ENCODE results near the gene PACSIN2. TPM values are rescaled to one million over a fixed set of nuclear protein-coding genes. Genes with fewer than 3 reads are reported as not detected.

The PACSIN2 gene
- total and polyA plus RNA-seq, 2 of the 13 experiments (the other 11 are each of a cell fraction or from before 2014, with no cell fraction given), result 54.1 to 68.8 TPM

- DNase-seq (ENCODE audit: low spot score), result no peak
- in situ Hi-C loops (cut with HindIII; ENCODE audit: extremely low pct_ligation_motif_present, low pct_unique_long_range_greater_than_20kb), result no loop called here
- CTCF ChIA-PET (ENCODE audit: low intra/inter-chr PET ratio, low total read pairs), result no interaction called here
- TF ChIP-seq ZNF12 (CRISPR knock-in tag; IDR thresholded peaks at IDR 0.05) (peak; percentile 94), NR2F2 (IDR thresholded peaks at IDR 0.05; ENCODE audit: borderline replicate concordance, low read depth) (no peak)
- no peak for ATAC-seq
- no peak overlapping the region for H2AFZ ChIP-seq (ENCODE audit: low read length)
- peaks cover 97% of the 10 kb centered on the region for H3K4me1 ChIP-seq (ENCODE audit: insufficient read depth, low read length)
- no peak overlapping the region for H3K4me3 ChIP-seq (replicated peaks in 1 of 3; ENCODE audit: insufficient read depth in 1 of 3, low read depth in 2 of 3, low read length in 3 of 3)
- peaks cover 97% of the 10 kb centered on the region for H3K79me2 ChIP-seq (ENCODE audit: insufficient read depth, low read length)
- no peak overlapping the region for H3K4me2 ChIP-seq (ENCODE audit: low read depth, low read length)
- H3K9ac ChIP-seq (ENCODE audit: insufficient read depth, low read depth, low read length), result no peak overlapping the region
- 100% methylated on average over 5 of the region's 5 CpGs for WGBS (ENCODE audit: low lambda C conversion rate)
- H3K27ac ChIP-seq (ENCODE audit: extremely low read length, insufficient read depth, low read length), result no peak overlapping the region
- no peaks in the 10 kb centered on the region for H3K27me3 ChIP-seq (ENCODE audit: control insufficient read depth in 1 of 2, insufficient read depth in 2 of 2, low read length in 2 of 2)
- FAIRE-seq, result no peak
- intact Hi-C loops (cut with micrococcal nuclease; ENCODE audit: unreplicated experiment), result no loop called here
- no peaks in the 10 kb centered on the region for H3K9me3 ChIP-seq (ENCODE audit: low read length)
- peaks cover 53% of the 10 kb centered on the region for H4K20me1 ChIP-seq (ENCODE audit: insufficient read depth, low read length)
- no TSS peak for BruUV-seq (replicated peaks)
- H3K36me3 ChIP-seq (replicated peaks in 1 of 2; ENCODE audit: control insufficient read depth in 1 of 2, insufficient read depth in 2 of 2, low read length in 2 of 2), result no peaks in the 10 kb centered on the region; a peak in 2 of 5 replicates
- POLR2A ChIA-PET, result interaction anchor here (1.8 to 7.3 kb wide), 3 partner anchors 9 to 66 kb away, joined by 4 to 101 read pairs (median 39); partner anchors contain the start of gene PACSIN2
These were observed 8.9 kb downstream of the PACSIN2 start for GRCh38 chr22:43006016-43006505.

GRCh38 chr22:43005106-43005505 is 9.8 kb downstream of the PACSIN2 start:
- POLR2A ChIA-PET, result interaction anchor here (0.6 to 7.3 kb wide), 4 partner anchors 10 to 42 kb away, joined by 3 to 101 read pairs (median 21); partner anchors contain the start of gene PACSIN2
- peaks cover 57% of the 10 kb centered on the region for H4K20me1 ChIP-seq (ENCODE audit: insufficient read depth, low read length)
- no peak for ATAC-seq
- DNase-seq (ENCODE audit: low spot score), result no peak
- no peak overlapping the region for H3K4me3 ChIP-seq (replicated peaks in 1 of 3; ENCODE audit: insufficient read depth in 1 of 3, low read depth in 2 of 3, low read length in 3 of 3)
- no peak overlapping the region for H3K9ac ChIP-seq (ENCODE audit: insufficient read depth, low read depth, low read length)
- peaks cover 98% of the 10 kb centered on the region for H3K79me2 ChIP-seq (ENCODE audit: insufficient read depth, low read length)
- H3K4me1 ChIP-seq (ENCODE audit: insufficient read depth, low read length), result peaks cover 99% of the 10 kb centered on the region
- no TSS peak for BruUV-seq (replicated peaks)
- no peak for FAIRE-seq
- 76% methylated on average over 2 of the region's 2 CpGs for whole genome bisulfite sequencing (ENCODE audit: low lambda C conversion rate)
- peak overlapping the region; percentile 13 for H3K27ac ChIP-seq (ENCODE audit: extremely low read length, insufficient read depth, low read length)
- intact Hi-C loops (cut with micrococcal nuclease; ENCODE audit: unreplicated experiment), result no loop called here
- in situ Hi-C loops (cut with HindIII; ENCODE audit: extremely low pct_ligation_motif_present, low pct_unique_long_range_greater_than_20kb), result no loop called here
- TF ChIP-seq BATF2 (CRISPR knock-in tag; IDR thresholded peaks at IDR 0.05) (no peak), GABPA (IDR thresholded peaks at IDR 0.05; ENCODE audit: low read depth, low read length) (no peak), GABPA (CRISPR knock-in tag; IDR thresholded peaks at IDR 0.05; ENCODE audit: low read depth) (no peak), SOX6 (IDR thresholded peaks at IDR 0.05) (no peak), SOX6 (CRISPR knock-in tag; IDR thresholded peaks at IDR 0.05) (no peak), ATF7-NPFF (CRISPR knock-in tag; IDR thresholded peaks at IDR 0.05; ENCODE audit: low read depth) (no peak), TAF15 (IDR thresholded peaks at IDR 0.05; ENCODE audit: low read depth, low read length, poor library complexity, severe bottlenecking) (no peak), ZNF296 (CRISPR knock-in tag; conservative IDR thresholded peaks at IDR 0.05) (no peak), ZBTB21 (CRISPR knock-in tag; IDR thresholded peaks at IDR 0.05) (no peak), RAD21 (CRISPR knock-in tag; IDR thresholded peaks at IDR 0.05) (no peak), KDM4B (CRISPR knock-in tag; IDR thresholded peaks at IDR 0.05) (no peak)
- CTCF ChIA-PET (ENCODE audit: low intra/inter-chr PET ratio, low total read pairs), result no interaction called here
- H3K36me3 ChIP-seq (replicated peaks in 1 of 2; ENCODE audit: control insufficient read depth in 1 of 2, insufficient read depth in 2 of 2, low read length in 2 of 2), result no peaks in the 10 kb centered on the region; a peak in 2 of 5 replicates
- H2AFZ ChIP-seq (ENCODE audit: low read length), result no peak overlapping the region
- H3K4me2 ChIP-seq (ENCODE audit: low read depth, low read length), result no peak overlapping the region
- H3K9me3 ChIP-seq (ENCODE audit: low read length), result no peaks in the 10 kb centered on the region
- H3K27me3 ChIP-seq (ENCODE audit: control insufficient read depth in 1 of 2, insufficient read depth in 2 of 2, low read length in 2 of 2), result no peaks in the 10 kb centered on the region
